AG08396 (cell line): Measurements from ENCODE around the gene RGS19.
"Not testable (repeated sequence)": the region's sequence is repeated elsewhere in the genome, so short reads cannot be mapped to it uniquely, and the experiment has no call there.

Experiments used
- DNase-seq: peaks from one replicate; pipeline ENCODE4 v3.0.0; 2012; ENCODE audit warnings: low spot score, mixed read lengths

RGS19 gene, protein sequence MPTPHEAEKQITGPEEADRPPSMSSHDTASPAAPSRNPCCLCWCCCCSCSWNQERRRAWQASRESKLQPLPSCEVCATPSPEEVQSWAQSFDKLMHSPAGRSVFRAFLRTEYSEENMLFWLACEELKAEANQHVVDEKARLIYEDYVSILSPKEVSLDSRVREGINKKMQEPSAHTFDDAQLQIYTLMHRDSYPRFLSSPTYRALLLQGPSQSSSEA

DNA sequence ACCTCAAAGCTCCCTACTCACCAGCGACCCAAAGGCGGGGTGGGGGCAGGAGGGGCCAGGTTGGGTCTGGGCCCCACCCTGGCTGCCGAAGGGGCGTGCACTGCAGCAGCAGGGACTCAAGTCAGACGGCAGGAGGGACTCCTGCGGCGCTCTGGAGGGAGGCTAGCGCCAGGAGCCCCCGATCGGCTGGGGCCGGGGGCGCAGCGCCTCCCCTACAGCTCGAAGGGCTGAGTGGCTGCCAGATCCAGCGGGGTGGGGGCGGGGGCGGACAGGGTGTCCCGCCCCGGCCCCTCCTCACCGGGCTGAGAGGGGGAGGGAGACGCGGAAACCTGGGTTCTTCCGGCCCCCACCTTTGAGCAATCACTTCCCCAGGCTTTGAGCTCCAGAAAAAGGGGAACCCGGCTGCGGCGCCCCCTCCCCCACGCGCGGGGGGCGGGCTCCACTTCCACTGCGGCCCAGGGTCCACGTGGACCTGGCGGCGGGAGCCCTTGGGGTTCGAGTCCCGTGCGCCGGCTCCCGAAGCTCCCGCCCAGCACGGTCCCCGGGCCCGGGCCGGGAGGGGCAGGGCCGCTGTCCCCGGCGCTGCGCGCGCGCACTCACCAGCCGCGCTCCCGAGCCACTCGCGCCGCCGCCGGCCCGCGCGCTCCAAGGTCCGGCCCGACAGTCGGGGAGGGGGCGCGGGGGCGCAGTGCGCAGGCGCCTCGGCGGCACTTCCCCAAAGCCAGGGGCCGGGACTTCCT is at the start of gene RGS19:
TSS of gene RGS19 (minus strand) at position 246 of the 740 bp plus-strand sequence. CDS start 2,632 bp downstream, outside the sequence.
- DNase-seq: peak; percentile 91

DNA sequence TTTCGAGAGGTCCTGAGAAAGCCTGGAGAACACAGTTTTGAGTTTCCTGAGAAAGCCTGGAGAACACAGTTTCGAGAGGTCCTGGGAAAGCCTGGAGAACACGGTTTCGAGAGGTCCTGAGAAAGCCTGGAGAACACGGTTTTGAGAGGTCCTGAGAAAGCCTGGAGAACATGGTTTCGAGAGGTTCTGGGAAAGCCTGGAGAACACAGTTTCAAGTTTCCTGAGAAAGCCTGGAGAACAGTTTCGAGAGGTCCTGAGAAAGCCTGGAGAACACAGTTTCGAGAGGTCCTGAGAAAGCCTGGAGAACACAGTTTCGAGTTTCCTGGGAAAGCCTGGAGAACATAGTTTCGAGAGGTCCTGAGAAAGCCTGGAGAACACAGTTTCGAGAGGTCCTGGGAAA is 44.2 kb upstream of the RGS19 start:
- not testable (repeated sequence) for DNase-seq

DNA sequence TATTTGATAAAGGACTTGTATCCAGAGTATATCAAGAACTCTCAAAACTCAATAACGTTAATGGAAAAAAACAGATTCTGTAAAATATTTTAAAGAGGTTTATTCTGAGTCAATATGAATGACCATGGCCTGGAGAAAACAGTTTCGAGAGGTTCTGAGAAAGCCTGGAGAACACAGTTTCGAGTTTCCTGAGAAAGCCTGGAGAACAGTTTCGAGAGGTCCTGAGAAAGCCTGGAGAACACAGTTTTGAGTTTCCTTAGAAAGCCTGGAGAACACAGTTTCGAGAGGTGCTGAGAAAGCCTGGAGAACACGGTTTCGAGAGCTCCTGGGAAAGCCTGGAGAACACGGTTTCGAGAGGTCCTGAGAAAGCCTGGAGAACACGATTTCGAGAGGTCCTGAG is 43.6 kb upstream of the RGS19 start:
- not testable (repeated sequence) for DNase-seq

DNA sequence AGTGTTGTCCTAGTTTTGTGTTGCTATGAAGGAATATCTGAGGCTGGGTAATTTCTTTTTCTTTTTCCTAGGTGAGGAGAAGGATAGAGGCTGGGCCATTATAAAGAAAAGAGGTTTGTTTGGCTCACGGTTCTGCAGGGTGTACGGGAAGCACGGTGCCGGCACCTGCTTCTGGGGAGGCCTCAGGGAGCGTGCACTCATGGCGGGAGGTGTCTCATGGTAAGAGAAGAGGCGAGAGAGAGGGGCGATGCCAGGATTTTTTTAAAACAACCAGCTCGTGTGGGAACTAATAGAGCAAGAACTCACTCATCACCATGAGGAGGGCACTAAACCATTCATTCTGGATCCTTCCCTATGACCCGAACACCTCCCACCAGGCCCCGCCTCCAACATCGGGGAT is 42.3 kb upstream of the RGS19 start:
- no peak for DNase-seq

DNA sequence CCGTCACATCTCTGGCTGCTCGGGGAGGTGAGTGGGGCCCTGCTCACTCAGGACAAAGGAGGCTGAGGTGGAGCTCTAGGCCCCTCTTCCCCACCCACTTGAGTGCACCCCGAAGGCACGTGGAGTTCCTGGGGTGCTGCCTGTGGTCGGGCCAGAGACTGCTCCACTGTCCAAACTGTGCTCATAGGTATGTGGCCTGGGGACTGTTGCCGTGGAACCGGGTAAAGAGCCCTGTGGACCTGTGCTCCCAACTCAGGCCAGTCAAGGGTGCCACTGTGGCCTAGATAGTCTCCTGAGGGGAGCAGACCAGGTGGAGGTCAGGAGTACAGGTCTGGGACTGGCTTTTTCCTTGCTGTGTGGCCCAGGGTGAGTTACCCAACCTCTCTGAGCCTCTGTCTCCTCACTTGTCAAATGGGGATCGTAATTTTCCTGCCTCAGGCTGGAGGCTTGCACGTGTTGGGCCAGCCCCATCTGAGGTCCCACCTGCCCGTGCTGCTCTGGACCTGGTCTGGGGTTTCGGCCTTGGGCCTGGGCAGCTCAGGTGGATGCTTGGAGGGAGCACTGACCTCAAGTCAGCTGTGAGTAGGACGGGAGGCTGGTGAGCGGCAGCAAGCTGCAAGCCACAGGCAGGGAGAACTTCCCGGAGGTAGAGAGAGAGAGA is 40.5 kb upstream of the RGS19 start:
- DNase-seq: no peak

DNA sequence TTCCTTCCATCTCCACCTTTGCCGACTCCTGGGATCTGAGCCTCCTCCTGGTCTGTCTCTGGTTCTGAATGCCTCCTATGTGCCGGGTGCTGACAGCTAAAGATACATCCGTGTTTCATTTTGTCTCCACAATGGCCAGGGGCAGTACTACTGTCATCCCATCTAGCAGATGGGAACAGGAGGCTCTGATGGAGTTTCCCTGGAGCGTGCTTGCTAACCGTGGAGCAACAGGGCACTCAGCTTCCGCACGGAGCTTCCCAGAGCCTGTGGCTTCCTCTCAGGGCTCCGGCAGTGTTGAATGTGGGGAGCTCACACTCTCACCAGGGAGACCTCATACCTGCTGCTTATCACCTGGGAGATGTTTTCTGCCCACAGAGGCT is 40.0 kb upstream of the RGS19 start:
- DNase-seq: no peak

DNA sequence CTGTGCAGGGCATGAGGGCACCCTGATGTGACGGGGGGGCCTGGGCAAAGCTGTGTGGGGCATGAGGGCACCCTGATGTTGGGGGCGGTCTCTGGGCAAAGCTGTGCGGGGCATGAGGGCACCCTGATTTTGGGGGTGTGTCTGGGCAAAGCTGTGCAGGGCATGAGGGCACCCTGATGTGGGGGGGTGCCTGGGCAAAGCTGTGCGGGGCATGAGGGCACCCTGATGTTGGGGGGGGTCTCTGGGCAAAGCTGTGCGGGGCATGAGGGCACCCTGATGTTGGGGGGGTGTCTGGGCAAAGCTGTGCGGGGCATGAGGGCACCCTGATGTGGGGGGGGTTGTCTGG is 38.1 kb upstream of the RGS19 start:
- not testable (repeated sequence) for DNase-seq

DNA sequence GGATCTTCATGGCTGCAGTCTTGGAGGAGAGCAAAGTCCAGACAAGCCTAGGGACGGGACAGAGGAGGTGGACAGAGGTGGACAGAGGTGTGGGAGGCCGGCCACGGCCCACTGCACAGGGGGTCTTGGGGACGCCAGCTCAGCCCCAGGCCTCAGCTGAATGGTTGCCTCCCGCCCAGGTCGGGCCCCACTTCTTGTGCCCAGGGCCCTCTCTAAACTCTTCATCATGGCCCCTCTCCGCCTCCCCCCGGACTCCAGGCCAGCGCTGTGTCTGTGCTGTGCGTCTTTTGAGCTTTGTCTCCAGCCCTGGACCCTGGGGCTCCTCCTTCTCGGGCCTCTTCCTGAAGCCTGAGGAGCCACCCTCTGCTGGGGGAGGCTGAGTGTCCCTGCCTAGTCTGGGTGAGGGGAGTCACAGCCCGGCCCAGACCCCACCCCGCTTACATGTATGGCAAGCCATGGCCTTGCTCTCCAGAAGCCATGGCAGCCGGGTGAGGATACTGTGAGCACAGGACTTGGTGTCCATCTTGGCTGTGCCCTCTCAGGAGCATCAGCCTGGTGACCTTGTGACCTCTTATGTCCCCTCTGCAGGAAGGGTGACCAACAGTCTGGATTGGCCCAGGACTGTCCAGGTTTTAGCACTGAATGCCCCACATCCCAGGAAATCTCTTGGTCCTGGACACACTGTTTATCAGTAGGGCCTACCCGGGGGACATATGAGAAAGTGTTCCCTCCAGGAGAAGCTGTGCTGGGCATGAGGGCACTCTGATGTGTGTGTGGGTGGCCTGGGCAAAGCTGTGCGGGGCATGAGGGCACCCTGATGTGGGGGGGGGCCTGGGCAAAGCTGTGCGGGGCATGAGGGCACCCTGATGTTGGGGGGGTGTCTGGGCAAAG is 37.5 kb upstream of the RGS19 start:
- DNase-seq: no peak

DNA sequence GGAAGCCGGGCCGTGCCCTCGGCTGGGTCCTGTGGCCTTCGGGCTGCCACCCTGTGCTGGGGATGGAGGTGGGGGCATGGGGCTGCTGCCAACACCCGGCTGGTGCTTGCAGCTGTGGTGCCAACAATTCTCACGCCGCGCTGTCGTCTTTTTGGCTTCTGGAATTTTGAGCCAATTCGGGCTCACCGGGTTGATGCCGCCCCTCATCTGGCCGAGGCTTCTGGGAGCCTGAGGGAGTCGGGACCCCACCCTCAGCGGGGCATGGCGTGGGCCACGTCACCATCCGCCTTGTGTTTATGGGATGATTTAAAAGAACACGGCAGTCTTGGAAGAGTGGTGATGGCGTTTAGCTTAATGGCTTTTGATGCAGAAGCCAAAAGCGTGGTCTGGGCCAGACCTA is 36.7 kb upstream of the RGS19 start:
- no peak for DNase-seq

DNA sequence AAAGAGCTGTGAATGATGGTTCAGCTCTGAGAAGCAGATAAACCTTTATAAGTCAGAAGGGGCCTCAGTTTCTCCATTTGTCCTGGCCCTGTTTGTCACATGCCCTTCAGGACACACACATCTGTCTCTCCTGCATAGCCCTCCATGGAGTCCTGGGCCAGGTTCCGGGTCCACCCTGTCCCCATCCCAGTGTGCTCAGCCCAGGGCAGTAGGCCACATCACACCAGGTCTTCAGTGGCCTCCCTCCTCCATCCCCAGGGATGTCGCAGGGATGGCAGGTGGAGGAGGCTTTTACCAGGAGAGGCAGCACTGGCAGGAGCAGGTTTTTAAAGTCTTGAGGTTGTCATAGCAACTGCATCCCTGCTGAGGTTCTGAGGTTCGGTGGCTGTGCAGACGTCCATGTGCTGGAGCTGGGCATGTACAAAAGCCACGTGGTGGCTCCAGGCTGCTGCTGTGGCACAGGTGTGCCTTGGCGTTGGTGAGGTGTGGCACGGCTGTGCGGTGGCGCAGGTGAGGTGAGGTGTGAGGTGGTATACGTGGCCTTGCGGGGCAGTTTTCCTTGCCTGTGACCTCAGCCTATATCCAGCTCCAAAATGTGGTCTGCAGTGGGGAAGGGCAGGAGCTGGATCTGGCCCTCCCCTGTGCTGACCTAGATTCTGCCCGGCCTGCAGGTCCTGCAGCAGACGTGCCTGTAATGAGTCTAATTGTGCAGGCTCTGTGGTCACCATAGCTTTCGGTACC is 36.0 kb upstream of the RGS19 start:
- no peak for DNase-seq

DNA sequence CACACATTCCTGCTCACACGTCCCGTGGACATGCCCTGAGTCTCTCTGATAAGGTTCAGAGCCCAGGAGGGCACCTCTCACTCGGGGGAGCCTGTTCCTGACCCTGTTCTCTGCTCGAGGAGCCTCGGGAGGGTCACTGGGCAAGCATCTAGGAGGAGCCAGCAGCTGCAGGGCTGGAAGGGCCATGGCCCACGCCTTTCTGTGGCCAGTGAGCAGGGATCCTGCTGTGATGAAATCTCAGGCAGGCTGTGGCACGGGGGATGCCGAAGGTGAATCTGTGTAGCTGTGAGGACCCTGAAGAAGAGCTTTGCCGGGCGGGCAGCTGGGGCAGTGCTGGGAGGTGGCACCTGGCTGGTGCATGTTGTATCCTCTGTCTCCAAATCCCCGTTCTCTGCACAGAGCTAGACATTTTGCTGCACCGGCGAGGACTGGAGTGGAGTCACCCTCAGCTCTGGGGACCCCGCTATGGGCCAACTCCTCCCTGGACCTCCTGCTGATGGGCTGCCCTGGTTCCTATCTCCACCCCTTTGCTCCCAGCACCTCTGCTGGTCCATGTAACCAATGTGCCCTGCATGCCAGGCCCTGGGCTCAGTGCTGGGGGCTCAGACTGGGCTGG is 35.1 kb upstream of the RGS19 start:
- no peak for DNase-seq

DNA sequence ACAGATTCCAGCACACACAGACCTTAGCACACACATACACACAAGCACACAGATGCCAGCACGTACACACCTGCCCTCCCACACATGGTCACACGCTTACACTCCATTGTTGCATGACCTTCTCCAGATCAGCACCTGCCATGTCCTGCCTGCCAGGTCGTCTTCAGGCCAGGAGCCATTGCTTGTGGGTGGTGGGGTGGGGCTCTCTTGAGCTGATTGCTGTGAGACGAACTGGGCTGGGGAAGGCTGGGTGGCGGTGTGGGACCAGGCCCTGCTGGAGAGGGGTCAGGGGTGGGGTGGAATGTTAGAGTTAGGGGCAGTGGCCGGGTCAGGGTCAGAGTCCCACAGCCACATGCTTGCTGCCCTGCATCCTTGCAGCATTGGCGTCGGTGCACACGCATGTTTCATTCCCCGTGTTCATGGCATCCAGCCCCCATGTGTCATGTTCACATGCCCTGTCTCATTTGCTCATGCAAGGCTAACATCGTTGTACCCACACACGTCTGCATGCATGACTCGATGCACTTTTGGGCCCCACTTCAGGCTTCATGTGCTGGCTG is 34.6 kb upstream of the RGS19 start:
- no peak for DNase-seq

DNA sequence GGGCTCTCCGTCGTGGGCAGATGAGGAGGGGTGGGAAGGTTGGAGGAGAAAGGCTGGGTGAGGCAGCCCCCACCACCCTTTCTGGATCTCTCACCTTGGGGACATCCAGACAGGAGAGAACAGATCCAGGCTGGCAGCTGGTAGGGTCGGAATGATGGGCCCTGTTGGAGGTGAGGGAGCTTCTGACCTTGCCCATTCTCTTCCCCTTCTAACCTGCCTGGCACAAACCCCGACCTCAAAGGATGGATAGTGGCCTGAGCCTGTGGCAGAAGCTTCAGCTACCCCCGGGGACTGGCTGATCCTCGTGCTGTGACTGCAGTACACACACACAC is 34.1 kb upstream of the RGS19 start:
- DNase-seq: no peak

DNA sequence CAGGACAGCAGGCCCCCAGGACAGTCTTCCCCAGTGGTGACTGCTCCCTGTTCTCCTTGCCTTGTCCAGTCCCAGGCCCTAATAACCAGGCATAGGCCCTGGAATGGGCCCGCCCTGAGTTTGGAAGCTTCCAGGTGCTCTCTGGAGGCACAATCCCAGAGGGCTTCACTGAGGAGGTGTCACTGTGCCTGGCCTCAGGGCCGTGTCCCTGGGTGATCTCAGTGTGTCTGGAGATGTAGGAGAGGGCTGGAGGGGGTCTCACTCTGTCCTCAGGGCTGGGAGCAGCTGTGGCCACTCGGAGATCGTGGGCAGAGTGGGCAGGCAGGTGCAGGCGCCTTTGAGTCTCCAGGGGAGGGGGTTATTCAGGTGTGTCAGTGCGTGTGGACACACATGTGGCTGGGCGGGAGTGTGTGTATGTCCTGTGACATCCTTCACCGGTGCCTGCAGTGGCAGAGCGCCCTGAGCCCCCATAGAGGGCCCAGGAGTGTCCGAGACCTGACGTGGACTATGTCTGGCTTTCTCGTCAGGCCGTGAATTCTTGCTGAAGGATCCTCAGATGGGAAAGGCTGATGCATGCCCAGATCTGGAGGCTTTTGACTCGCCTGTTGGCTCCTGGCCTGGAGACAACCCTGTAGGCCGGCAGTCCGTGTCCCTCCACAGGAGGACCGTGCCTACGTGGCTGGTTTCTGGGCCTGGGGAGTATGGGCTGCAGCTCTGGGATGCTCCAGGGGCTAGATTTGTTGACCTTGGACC is 33.5 kb upstream of the RGS19 start:
- DNase-seq: no peak

DNA sequence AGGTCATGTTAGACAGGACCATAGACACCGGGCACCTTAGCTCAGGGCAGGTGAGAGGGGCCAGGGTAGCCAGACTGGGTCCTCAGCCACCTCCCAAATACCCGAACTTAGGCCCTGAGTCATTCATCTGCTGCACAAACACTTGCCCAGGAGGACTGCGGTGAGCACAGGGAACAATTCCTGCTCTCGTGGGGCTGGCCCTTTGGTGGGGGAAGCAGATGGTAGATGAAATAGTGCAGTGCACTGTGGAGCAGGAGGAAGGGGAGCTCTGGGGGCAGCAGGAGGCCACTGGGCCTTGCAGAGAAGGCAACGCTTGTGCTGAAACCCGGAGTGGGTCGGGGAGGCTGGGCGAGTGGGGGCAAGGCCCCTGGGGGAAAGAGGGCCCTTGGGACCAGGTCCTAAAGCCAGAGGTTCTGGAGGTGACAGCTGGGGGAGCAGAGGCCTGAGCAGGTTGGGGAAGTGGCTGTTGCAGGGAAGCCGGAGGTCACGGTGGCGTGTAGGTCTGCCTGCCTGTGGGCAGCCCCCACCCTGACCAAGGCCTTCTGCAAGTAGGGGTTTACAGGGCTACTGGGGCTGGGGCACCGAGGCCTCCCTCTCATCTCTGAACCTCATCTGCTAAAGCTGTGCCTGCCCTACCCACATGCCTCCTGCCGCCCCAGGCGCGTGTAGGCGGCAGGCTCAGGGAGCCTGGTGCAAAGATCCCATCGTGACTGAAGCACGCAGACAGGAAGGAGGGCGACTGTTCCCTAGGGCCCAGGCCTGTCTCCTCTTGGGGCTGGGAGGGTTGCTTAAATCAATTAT is 32.7 kb upstream of the RGS19 start:
- no peak for DNase-seq

DNA sequence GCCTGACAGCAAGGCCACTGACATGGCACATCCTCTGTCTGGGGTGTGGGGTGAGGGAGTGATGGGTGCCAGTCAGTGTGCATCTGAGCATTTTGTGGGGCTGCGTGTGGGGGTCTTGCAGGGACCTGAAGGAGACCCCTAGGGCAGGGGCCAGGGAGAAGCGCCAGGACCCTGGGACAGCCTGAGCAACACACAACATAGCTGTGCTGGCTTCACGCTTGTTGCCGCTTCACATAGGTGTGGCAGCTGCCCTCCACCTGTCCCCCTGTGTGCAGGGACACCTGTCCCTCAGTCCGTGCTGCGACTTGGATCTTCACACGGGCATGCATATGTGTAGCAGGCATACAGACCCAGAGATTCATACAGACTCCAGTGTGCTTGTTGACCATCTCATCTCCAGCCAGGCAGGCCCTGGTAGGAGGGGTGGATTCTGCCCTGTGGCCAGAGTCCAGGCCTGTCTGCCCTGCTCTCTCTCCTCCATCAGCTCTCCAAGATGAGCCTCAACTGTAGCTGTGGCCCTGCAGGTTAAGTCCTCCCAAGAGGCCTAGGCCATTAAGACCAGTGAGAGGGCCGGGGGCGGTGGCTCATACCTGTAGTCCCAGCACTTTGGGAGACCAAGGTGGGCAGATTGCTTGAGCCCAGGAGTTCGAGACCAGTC is 31.2 kb upstream of the RGS19 start:
- DNase-seq: no peak

DNA sequence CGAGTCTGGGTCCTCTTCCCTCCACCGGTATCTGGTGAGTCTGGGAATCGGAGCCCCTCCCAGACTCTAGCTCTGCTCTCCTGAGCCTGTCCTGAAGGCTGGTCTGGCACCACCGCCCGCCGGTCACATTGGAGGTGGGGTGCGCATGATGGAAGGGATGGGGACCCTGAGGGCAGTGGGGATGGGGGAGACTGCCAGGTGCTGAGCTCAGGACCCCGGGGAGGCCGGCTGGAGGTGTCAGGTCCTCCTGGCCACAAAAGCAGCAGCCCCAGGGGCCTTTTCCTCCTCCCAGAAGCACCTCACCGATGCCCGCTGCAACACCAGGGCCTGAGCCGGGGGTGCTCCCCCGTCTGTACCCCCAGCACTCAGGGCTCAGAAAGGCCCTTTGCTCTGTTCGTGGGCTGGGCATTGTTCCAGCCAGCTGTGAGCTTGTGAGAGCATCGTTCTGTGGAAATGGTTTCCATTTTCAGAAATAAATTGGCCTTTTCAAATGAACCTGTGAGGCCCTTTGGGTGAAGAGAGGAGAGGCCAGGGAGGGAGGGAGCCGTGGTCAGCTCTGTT is 30.6 kb upstream of the RGS19 start:
- no peak for DNase-seq
